ENCODE data around the gene EXPH5.

DNA sequence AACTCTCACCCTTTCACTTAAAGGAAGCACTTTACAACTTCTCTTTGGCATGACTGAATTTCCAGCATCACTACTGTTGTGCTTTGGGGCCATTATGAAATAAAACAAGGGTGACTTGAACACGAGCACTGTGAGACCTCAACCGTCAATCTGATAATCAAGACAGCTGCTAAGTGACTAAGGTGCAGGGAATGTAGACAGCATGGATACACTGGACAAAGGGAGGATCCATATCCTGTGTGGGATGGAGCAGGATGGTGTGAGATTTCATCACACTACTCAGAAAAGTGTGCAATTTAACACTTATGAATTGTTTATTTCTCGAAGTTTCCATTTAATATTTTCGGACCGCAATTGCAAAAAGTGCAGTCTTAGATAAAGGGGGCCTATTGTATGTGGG is 16.1 kb upstream of the EXPH5 start:
- TF ChIP-seq, protein P1, sequence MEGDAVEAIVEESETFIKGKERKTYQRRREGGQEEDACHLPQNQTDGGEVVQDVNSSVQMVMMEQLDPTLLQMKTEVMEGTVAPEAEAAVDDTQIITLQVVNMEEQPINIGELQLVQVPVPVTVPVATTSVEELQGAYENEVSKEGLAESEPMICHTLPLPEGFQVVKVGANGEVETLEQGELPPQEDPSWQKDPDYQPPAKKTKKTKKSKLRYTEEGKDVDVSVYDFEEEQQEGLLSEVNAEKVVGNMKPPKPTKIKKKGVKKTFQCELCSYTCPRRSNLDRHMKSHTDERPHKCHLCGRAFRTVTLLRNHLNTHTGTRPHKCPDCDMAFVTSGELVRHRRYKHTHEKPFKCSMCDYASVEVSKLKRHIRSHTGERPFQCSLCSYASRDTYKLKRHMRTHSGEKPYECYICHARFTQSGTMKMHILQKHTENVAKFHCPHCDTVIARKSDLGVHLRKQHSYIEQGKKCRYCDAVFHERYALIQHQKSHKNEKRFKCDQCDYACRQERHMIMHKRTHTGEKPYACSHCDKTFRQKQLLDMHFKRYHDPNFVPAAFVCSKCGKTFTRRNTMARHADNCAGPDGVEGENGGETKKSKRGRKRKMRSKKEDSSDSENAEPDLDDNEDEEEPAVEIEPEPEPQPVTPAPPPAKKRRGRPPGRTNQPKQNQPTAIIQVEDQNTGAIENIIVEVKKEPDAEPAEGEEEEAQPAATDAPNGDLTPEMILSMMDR (IDR thresholded peaks at IDR 0.05): no peak
- TF ChIP-seq POLR2A (IDR thresholded peaks at IDR 0.05) (no peak), POLR2AphosphoS5 (IDR thresholded peaks at IDR 0.05) (no peak), EP300 (IDR thresholded peaks at IDR 0.05; ENCODE audit: low read depth) (no peak)

Measured in transverse colon (tissue), 4 donors.